OCI-LY3 (cell line): Measurements from ENCODE around the gene MARK4.

Experiments used
- EZH2phosphoT487 ChIP-seq: fragments of 200-600 bp; shearing (Covaris generic); IDR thresholded peaks from 2 replicates; pipeline ENCODE4 v1.6.1; 2018; ENCODE audit warnings: antibody characterized with exemption, mixed run types, low read depth
- TF ChIP-seq, protein P1 (sequence below): fragments of 200-600, 300-600 bp; sonication (generic); IDR thresholded peaks from 2 replicates; pipeline ENCODE4 v1.5.1; 2014; ENCODE audit warnings: antibody characterized with exemption, low read length, low read depth

DNA sequence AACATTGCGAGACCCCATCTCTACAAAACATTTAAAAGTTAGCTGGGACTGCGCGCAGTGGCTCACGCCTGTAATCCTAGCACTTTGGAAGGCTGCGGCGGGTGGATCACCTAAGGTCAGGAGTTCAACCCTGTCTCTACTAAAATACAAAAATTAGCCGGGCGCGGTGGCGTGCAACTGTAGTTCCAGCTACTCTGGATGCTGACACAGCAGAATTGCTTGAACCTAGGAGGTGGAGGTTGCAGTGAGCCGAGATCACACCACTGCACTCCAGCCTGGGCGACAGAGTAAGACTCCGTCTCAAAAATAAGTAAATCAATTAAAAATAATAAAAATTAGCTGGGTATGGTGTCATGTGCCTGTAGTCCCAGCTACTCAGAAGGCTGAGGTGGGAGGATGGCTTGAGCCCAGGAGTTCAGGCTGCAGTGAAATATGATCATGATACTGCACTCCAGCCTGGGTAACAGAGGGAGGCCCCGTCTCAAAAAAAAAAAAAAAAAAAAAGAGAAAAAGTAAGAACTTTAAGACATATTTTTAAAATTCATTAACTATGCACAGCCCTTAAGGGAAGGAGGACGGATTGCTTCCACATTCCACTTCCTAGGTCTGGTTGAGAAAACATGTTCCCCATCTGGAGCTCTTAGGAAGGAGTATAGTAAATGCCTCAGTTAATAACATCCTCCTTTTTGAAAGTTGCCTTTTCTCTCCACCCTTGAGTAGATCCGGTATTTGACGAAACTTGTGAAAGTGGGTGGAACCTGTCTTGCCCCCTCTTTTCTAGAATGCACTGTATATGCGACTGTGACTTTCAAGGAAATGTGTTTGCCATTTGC is 31.9 kb upstream of the MARK4 start:
- TF ChIP-seq, protein P1, sequence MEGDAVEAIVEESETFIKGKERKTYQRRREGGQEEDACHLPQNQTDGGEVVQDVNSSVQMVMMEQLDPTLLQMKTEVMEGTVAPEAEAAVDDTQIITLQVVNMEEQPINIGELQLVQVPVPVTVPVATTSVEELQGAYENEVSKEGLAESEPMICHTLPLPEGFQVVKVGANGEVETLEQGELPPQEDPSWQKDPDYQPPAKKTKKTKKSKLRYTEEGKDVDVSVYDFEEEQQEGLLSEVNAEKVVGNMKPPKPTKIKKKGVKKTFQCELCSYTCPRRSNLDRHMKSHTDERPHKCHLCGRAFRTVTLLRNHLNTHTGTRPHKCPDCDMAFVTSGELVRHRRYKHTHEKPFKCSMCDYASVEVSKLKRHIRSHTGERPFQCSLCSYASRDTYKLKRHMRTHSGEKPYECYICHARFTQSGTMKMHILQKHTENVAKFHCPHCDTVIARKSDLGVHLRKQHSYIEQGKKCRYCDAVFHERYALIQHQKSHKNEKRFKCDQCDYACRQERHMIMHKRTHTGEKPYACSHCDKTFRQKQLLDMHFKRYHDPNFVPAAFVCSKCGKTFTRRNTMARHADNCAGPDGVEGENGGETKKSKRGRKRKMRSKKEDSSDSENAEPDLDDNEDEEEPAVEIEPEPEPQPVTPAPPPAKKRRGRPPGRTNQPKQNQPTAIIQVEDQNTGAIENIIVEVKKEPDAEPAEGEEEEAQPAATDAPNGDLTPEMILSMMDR, result no peak
- no peak for TF ChIP-seq EZH2phosphoT487
